ENCODE data around the gene DRC3.

Gene DRC3

GRCh38 chr17:17928398-17929287, 44.0 kb upstream of the DRC3 start:
- Histone ChIP-seq H3K36me3 (no peaks in the 10 kb centered on the region), H3K4me3 (ENCODE audit: low read depth in 1 of 2, low read length in 1 of 2) (no peak overlapping the region), H3K4me1 (ENCODE audit: control insufficient read depth in 1 of 2, insufficient read depth in 1 of 2, low read depth in 1 of 2, low read length in 1 of 2) (peaks cover 0 to 6% of the 10 kb centered on the region in 2 experiments), H3K27me3 (no peaks in the 10 kb centered on the region), H3K9me3 (no peaks in the 10 kb centered on the region), H3K27ac (no peak overlapping the region)
- no peak for TF ChIP-seq CTCF (IDR thresholded peaks at IDR 0.05)

- no peak overlapping the region for H3K4me3 ChIP-seq (ENCODE audit: low read depth in 1 of 2, low read length in 1 of 2)
- peaks cover 0 to 3% of the 10 kb centered on the region in 2 experiments for H3K4me1 ChIP-seq (ENCODE audit: control insufficient read depth in 1 of 2, insufficient read depth in 1 of 2, low read depth in 1 of 2, low read length in 1 of 2)
These were observed 42.8 kb upstream of the DRC3 start for GRCh38 chr17:17929655-17930380.

GRCh38 chr17:17930674-17931073, 42.0 kb upstream of the DRC3 start:
- Histone ChIP-seq H3K4me1 (ENCODE audit: control insufficient read depth in 1 of 2, insufficient read depth in 1 of 2, low read depth in 1 of 2, low read length in 1 of 2) (peaks cover 0 to 9% of the 10 kb centered on the region in 2 experiments), H3K4me3 (ENCODE audit: low read depth in 1 of 2, low read length in 1 of 2) (no peak overlapping the region), H3K27ac (no peak overlapping the region), H3K9me3 (no peaks in the 10 kb centered on the region), H3K36me3 (no peaks in the 10 kb centered on the region), H3K27me3 (no peaks in the 10 kb centered on the region)
- TF ChIP-seq CTCF (IDR thresholded peaks at IDR 0.05) = no peak

More at GRCh38 chr17:17929655-17930380, 42.8 kb upstream of the DRC3 start:
- no peak for TF ChIP-seq CTCF (IDR thresholded peaks at IDR 0.05)
- no peaks in the 10 kb centered on the region for H3K36me3 ChIP-seq
- no peak overlapping the region for H3K27ac ChIP-seq
- no peaks in the 10 kb centered on the region for H3K27me3 ChIP-seq
- H3K9me3 ChIP-seq = no peaks in the 10 kb centered on the region

- peaks cover 0 to 13% of the 10 kb centered on the region in 2 experiments for H3K4me1 ChIP-seq (ENCODE audit: control insufficient read depth in 1 of 2, insufficient read depth in 1 of 2, low read depth in 1 of 2, low read length in 1 of 2)
- no peak overlapping the region for H3K27ac ChIP-seq
- H3K27me3 ChIP-seq = no peaks in the 10 kb centered on the region
- no peak overlapping the region for H3K4me3 ChIP-seq (ENCODE audit: low read depth in 1 of 2, low read length in 1 of 2)
- TF ChIP-seq CTCF (IDR thresholded peaks at IDR 0.05) = no peak
- no peaks in the 10 kb centered on the region for H3K36me3 ChIP-seq
- no peaks in the 10 kb centered on the region for H3K9me3 ChIP-seq
These were observed 41.5 kb upstream of the DRC3 start for GRCh38 chr17:17931159-17931558.

GRCh38 chr17:17933775-17934174, 38.9 kb upstream of the DRC3 start:
- Histone ChIP-seq H3K4me3 (ENCODE audit: low read depth in 1 of 2, low read length in 1 of 2) (no peak overlapping the region), H3K9me3 (no peaks in the 10 kb centered on the region), H3K27ac (no peak overlapping the region), H3K4me1 (ENCODE audit: control insufficient read depth in 1 of 2, insufficient read depth in 1 of 2, low read depth in 1 of 2, low read length in 1 of 2) (peaks cover 0 to 13% of the 10 kb centered on the region in 2 experiments), H3K36me3 (no peaks in the 10 kb centered on the region), H3K27me3 (no peaks in the 10 kb centered on the region)
- TF ChIP-seq CTCF (IDR thresholded peaks at IDR 0.05) = no peak
